Common myeloid progenitor, CD34-positive (primary cell): ENCODE data around the gene CYFIP1.

Source experiments
- CTCF ChIA-PET: fragments of 350-600 bp; sonication (Branson Sonifier 250); formaldehyde crosslinking; loops from one replicate; lab custom pipeline; 2021; ENCODE audit warnings: antibody characterized with exemption; lab: Charles Lee
- POLR2A ChIA-PET: fragments of 350-600 bp; sonication (Branson Sonifier 250); formaldehyde crosslinking; loops from one replicate; lab custom pipeline; 2021; ENCODE audit warnings: antibody characterized with exemption; lab: Charles Lee
- DNase-seq, 3 donors: peaks; one replicate each; pipeline versions ENCODE4 v3.0.0 to v3.0.0-alpha.2; 2013
- H3K27ac ChIP-seq, 2 experiments: 1 replicate in 1 of 2; 2 replicates in 1 of 2; pipeline ENCODE4 v1.7.0; 2013; ENCODE audit warnings: inconsistent platforms in 2 of 2, low read length in 2 of 2, mild to moderate bottlenecking in 2 of 2, low read depth in 1 of 2, moderate library complexity in 1 of 2; ENCODE audit not compliant: severe bottlenecking in 2 of 2, insufficient read depth in 1 of 2, poor library complexity in 1 of 2
- H3K27me3 ChIP-seq, 5 experiments: replicated peaks in 2 of 5; 1 replicate in 3 of 5; 2 replicates in 2 of 5; pipeline versions ENCODE4 v1.6.1 to v1.7.0; 2013; ENCODE audit warnings: low read length in 4 of 5, mild to moderate bottlenecking in 2 of 5, moderate library complexity in 2 of 5, inconsistent platforms in 1 of 5; ENCODE audit not compliant: insufficient read depth in 5 of 5, control insufficient read depth in 4 of 5
- H3K36me3 ChIP-seq, 4 experiments: 1 replicate in 2 of 4; 2 replicates in 2 of 4; pipeline versions ENCODE4 v1.6.1 to v1.7.0; 2013; ENCODE audit warnings: low read length in 3 of 4, control low read depth in 1 of 4, mild to moderate bottlenecking in 1 of 4; ENCODE audit not compliant: control insufficient read depth in 4 of 4, insufficient read depth in 4 of 4
- H3K4me1 ChIP-seq, 4 experiments: 1 replicate in 3 of 4; 2 replicates in 1 of 4; pipeline versions ENCODE4 v1.6.1 to v1.7.1; 2013; ENCODE audit warnings: low read length in 3 of 4, mild to moderate bottlenecking in 3 of 4, control low read depth in 1 of 4, inconsistent platforms in 1 of 4, moderate library complexity in 1 of 4; ENCODE audit not compliant: control insufficient read depth in 4 of 4, insufficient read depth in 4 of 4; ENCODE audit errors: control extremely low read depth in 1 of 4
- H3K4me3 ChIP-seq, 7 experiments: 1 replicate in 4 of 7; 2 replicates in 3 of 7; pipeline versions ENCODE4 v1.5.1 to v1.7.0; 2013; ENCODE audit warnings: mild to moderate bottlenecking in 7 of 7, low read length in 6 of 7, moderate library complexity in 6 of 7, inconsistent platforms in 2 of 7, low read depth in 2 of 7, control low read depth in 1 of 7; ENCODE audit not compliant: insufficient read depth in 4 of 7, control insufficient read depth in 1 of 7; ENCODE audit errors: extremely low read depth in 1 of 7
- H3K9me3 ChIP-seq, 5 experiments: 1 replicate in 4 of 5; 2 replicates in 1 of 5; pipeline versions ENCODE4 v1.6.1 to v1.7.1; 2013; ENCODE audit warnings: low read length in 4 of 5, mild to moderate bottlenecking in 2 of 5, inconsistent platforms in 1 of 5, low read depth in 1 of 5, moderate library complexity in 1 of 5; ENCODE audit not compliant: control insufficient read depth in 4 of 5, insufficient read depth in 2 of 5; ENCODE audit errors: control extremely low read depth in 1 of 5
- WGBS: methylation state at CpG from one replicate; pipeline ENCODE4 v1.1.5; 2013; ENCODE audit not compliant: insufficient coverage; 5-methylcytosine and 5-hydroxymethylcytosine counted together

Gene CYFIP1

GRCh38 chr15:22877607-22878006 lies 102.6 kb downstream of the CYFIP1 start:
- H3K4me3 ChIP-seq = no peak overlapping the region
- no peak for DNase-seq
- H3K27me3 ChIP-seq = no peaks in the 10 kb centered on the region
- no peaks in the 10 kb centered on the region for H3K4me1 ChIP-seq
- POLR2A ChIA-PET = no interaction called here
- 98% methylated on average over 6 of the region's 8 CpGs for WGBS
- peaks cover 0 to 15% (median 5%) of the 10 kb centered on the region in 5 experiments for H3K9me3 ChIP-seq
- CTCF ChIA-PET = no interaction called here
- no peak overlapping the region for H3K27ac ChIP-seq
- H3K36me3 ChIP-seq = peaks cover 14 to 91% (median 70%) of the 10 kb centered on the region in 4 experiments

DNA sequence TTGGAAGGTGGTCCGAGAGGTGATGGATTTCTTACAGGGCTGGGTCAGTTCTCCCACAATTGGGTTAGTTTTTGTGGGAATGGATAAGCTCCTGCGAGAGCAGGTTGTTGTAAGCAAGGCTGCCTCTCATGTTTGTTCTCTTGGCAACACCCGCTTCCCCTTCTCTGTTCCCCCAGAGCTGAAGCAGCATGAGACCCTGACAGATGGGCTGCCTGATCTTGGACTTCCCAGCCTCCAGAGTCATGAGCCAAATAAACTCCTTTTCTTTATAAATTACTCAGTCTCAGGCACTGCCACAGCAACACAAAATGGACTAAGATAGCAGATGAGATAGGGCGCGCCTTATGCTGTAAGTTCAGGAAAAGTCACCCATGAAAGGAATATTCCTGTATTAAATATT lies 103.1 kb downstream of the CYFIP1 start:
- DNase-seq = no peak
- Histone ChIP-seq H3K27ac (no peak overlapping the region), H3K9me3 (peaks cover 0 to 15% (median 5%) of the 10 kb centered on the region in 5 experiments), H3K27me3 (no peaks in the 10 kb centered on the region), H3K4me1 (no peaks in the 10 kb centered on the region), H3K4me3 (no peak overlapping the region), H3K36me3 (peaks cover 16 to 91% (median 70%) of the 10 kb centered on the region in 4 experiments)
- no CpG with 5 or more reads among the region's 5 CpGs for whole genome bisulfite sequencing
- POLR2A ChIA-PET = no interaction called here
- CTCF ChIA-PET = interaction anchor here (0.6 kb wide), 1 partner anchor 38 kb away, joined by 3 read pairs; no protein-coding TSS in a partner anchor

- peaks cover 15 to 90% (median 65%) of the 10 kb centered on the region in 4 experiments for H3K36me3 ChIP-seq
- 100% methylated on average over 4 of the region's 7 CpGs for WGBS
- H3K4me3 ChIP-seq = no peak overlapping the region
These were observed 105.2 kb downstream of the CYFIP1 start for GRCh38 chr15:22874966-22875365.

GRCh38 chr15:22874256-22874655 lies 105.9 kb downstream of the CYFIP1 start:
- Histone ChIP-seq H3K27ac (no peak overlapping the region), H3K4me3 (no peak overlapping the region), H3K4me1 (no peaks in the 10 kb centered on the region), H3K27me3 (no peaks in the 10 kb centered on the region), H3K36me3 (peaks cover 15 to 92% (median 64%) of the 10 kb centered on the region in 4 experiments), H3K9me3 (peaks cover 0 to 15% (median 5%) of the 10 kb centered on the region in 5 experiments)
- no peak for DNase-seq
- WGBS = 100% methylated on average over 6 of the region's 8 CpGs
- ChIA-PET CTCF (no interaction called here), POLR2A (interaction anchor here (1.0 kb wide), 1 partner anchor 8 kb away, joined by 3 read pairs; no protein-coding TSS in a partner anchor)

More at GRCh38 chr15:22874966-22875365, 105.2 kb downstream of the CYFIP1 start:
- Histone ChIP-seq H3K27me3 (no peaks in the 10 kb centered on the region), H3K9me3 (peaks cover 0 to 15% (median 5%) of the 10 kb centered on the region in 5 experiments), H3K27ac (no peak overlapping the region), H3K4me1 (no peaks in the 10 kb centered on the region)
- CTCF ChIA-PET = no interaction called here
- DNase-seq = no peak
- POLR2A ChIA-PET = interaction anchor here (1.0 kb wide), 1 partner anchor 9 kb away, joined by 3 read pairs; no protein-coding TSS in a partner anchor

GRCh38 chr15:22873841-22874240 lies 106.3 kb downstream of the CYFIP1 start:
- no peak overlapping the region for H3K4me3 ChIP-seq
- H3K9me3 ChIP-seq = peaks cover 0 to 15% (median 5%) of the 10 kb centered on the region in 5 experiments
- H3K4me1 ChIP-seq = no peaks in the 10 kb centered on the region
- H3K36me3 ChIP-seq = peaks cover 17 to 93% (median 65%) of the 10 kb centered on the region in 4 experiments
- no peak for DNase-seq
- ChIA-PET POLR2A (no interaction called here), CTCF (no interaction called here)
- H3K27me3 ChIP-seq = no peaks in the 10 kb centered on the region
- H3K27ac ChIP-seq = no peak overlapping the region
- 96% methylated on average over 4 of the region's 9 CpGs for WGBS

GRCh38 chr15:22872936-22873701 lies 107.0 kb downstream of the CYFIP1 start:
- Histone ChIP-seq H3K36me3 (peaks cover 21 to 96% (median 65%) of the 10 kb centered on the region in 4 experiments), H3K4me1 (no peaks in the 10 kb centered on the region), H3K27me3 (no peaks in the 10 kb centered on the region), H3K9me3 (peaks cover 0 to 13% (median 5%) of the 10 kb centered on the region in 5 experiments), H3K4me3 (no peak overlapping the region), H3K27ac (no peak overlapping the region)
- ChIA-PET CTCF (no interaction called here), POLR2A (no interaction called here)
- WGBS = 96% methylated on average over 15 of the region's 17 CpGs
- DNase-seq = no peak

- H3K27me3 ChIP-seq = no peaks in the 10 kb centered on the region
- POLR2A ChIA-PET = no interaction called here
- no peaks in the 10 kb centered on the region for H3K4me1 ChIP-seq
- CTCF ChIA-PET = no interaction called here
- 100% methylated on average over 6 of the region's 6 CpGs for WGBS
- DNase-seq = no peak
- H3K4me3 ChIP-seq = no peak overlapping the region
- H3K27ac ChIP-seq = no peak overlapping the region
- peaks cover 28 to 94% (median 61%) of the 10 kb centered on the region in 4 experiments for H3K36me3 ChIP-seq
- H3K9me3 ChIP-seq = no peaks in the 10 kb centered on the region
These were observed 108.6 kb downstream of the CYFIP1 start for GRCh38 chr15:22871481-22872086.
